Measurements from ENCODE around the gene SDK1.

GRCh38 chr7:4272141-4272540 lies 971.1 kb downstream of the SDK1 start:
- TF ChIP-seq, protein P1, sequence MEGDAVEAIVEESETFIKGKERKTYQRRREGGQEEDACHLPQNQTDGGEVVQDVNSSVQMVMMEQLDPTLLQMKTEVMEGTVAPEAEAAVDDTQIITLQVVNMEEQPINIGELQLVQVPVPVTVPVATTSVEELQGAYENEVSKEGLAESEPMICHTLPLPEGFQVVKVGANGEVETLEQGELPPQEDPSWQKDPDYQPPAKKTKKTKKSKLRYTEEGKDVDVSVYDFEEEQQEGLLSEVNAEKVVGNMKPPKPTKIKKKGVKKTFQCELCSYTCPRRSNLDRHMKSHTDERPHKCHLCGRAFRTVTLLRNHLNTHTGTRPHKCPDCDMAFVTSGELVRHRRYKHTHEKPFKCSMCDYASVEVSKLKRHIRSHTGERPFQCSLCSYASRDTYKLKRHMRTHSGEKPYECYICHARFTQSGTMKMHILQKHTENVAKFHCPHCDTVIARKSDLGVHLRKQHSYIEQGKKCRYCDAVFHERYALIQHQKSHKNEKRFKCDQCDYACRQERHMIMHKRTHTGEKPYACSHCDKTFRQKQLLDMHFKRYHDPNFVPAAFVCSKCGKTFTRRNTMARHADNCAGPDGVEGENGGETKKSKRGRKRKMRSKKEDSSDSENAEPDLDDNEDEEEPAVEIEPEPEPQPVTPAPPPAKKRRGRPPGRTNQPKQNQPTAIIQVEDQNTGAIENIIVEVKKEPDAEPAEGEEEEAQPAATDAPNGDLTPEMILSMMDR (IDR thresholded peaks at IDR 0.05; ENCODE audit: extremely low read depth in 1 of 2, insufficient read depth in 1 of 2, low read depth in 1 of 2, low read length in 2 of 2): no peak
- TF ChIP-seq POLR2A (IDR thresholded peaks at IDR 0.05; ENCODE audit: low read depth, low read length): no peak
- no peak for TF ChIP-seq MYC (IDR thresholded peaks at IDR 0.05; ENCODE audit: low read depth, low read length)
- no peak for TF ChIP-seq EZH2 (IDR thresholded peaks at IDR 0.05; ENCODE audit: borderline replicate concordance, low read depth, low read length, severe bottlenecking)
- TF ChIP-seq MAX (IDR thresholded peaks at IDR 0.05; ENCODE audit: insufficient read depth, insufficient read length): no peak
- TF ChIP-seq POLR2AphosphoS5 (IDR thresholded peaks at IDR 0.05; ENCODE audit: insufficient read depth, low read depth, low read length): no peak

Measured in endothelial cell of umbilical vein (primary cell).